Measurements from ENCODE around the gene MRPS18A. TPM values are rescaled to one million over a fixed set of nuclear protein-coding genes. Genes with fewer than 3 reads are reported as not detected.
A peak's percentile ranks its signal among the peaks of the same experiment; 100 is the strongest.

Gene MRPS18A
- total and polyA plus RNA-seq, 9 of the 15 experiments (the other 6 are each of a cell fraction or from before 2014, with no cell fraction given): 87.5 to 243 (median 125) TPM

DNA sequence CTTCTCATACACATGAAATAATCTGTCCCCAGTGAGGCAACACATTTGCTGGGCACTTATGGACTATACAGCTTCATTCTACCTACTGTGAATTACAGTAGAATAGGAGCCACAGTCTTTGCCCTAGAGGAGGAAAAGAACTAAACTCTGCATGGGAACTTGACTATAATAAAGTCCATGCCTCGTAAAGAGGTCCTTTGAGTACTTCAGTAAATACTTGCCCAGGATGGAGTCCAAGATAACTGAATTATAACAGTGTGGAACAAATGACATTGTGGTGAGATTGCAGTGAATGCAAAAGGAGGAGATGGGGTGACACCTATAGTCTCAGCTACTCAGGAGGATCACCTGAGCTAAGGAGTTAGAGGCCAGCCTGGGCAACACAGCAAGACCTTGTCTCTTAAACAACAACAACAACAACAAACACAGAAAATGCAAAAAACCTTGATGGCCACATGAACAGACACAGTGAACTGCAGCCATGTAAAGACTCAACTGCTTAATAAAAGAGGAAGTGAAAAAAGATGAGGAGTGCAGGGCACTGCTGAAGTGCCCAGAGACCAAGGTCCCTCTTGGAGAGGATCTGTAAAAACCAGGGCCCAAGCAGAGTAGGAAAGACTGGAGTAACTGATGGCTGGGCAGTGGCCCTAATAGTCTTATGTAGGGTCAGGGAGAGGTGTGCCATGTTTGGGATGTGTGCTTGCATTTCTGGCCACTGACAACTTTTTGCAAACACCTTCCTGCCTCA is 3.7 kb downstream of the MRPS18A start:
- peak overlapping the region in 1 of 2 experiments; percentile 26; a peak in 1 of 4 replicates for H3K9ac ChIP-seq (ENCODE audit: insufficient read depth in 1 of 2, low read depth in 2 of 2, low read length in 2 of 2)
- peaks cover 4 to 38% of the 10 kb centered on the region in 2 experiments; a peak in 3 of 5 replicates for H3K4me1 ChIP-seq (replicated peaks in 1 of 2; ENCODE audit: control insufficient read depth in 2 of 2, insufficient read depth in 2 of 2, low read length in 2 of 2)
- FAIRE-seq: no peak
- H3K27me3 ChIP-seq (ENCODE audit: control insufficient read depth in 2 of 2, insufficient read depth in 2 of 2, low read length in 2 of 2): no peaks in the 10 kb centered on the region
- H3K36me3 ChIP-seq (ENCODE audit: control insufficient read depth, insufficient read depth, low read length): peaks cover 72% of the 10 kb centered on the region
- in situ Hi-C loops (cut with MboI): no loop called here
- no peaks in the 10 kb centered on the region for H3K9me3 ChIP-seq (replicated peaks; ENCODE audit: control insufficient read depth, insufficient read depth, low read depth, low read length)
- 50% methylated on average over 1 of the region's 1 CpG for WGBS (ENCODE audit: insufficient coverage, low coverage, missing lambda C conversion rate)
- CTCF ChIA-PET (ENCODE audit: low intra/inter-chr PET ratio): no interaction called here
- no peaks in the 10 kb centered on the region for H3K9me1 ChIP-seq (ENCODE audit: control insufficient read depth, insufficient read depth, low read length)
- H4K20me1 ChIP-seq (replicated peaks; ENCODE audit: control insufficient read depth, insufficient read depth, low read length): peaks cover 21% of the 10 kb centered on the region
- no peak overlapping the region for H3K27ac ChIP-seq (ENCODE audit: extremely low read depth, low read depth, low read length)
- H3K4me3 ChIP-seq: no peak overlapping the region
- TF ChIP-seq SPI1 (IDR thresholded peaks at IDR 0.05; ENCODE audit: borderline replicate concordance, low read depth, low read length) (peak; percentile 99), RB1 (IDR thresholded peaks at IDR 0.05; ENCODE audit: low read depth) (no peak), FOXJ3 (CRISPR knock-in tag; IDR thresholded peaks at IDR 0.05) (no peak), ZNF232 (CRISPR knock-in tag; IDR thresholded peaks at IDR 0.05) (0 out of 2 replicates have a peak, but pooled peaks have one; percentile 26), ETS2 (tag; IDR thresholded peaks at IDR 0.05; ENCODE audit: borderline replicate concordance, poor library complexity, severe bottlenecking) (no peak), FUS (optimal IDR thresholded peaks at IDR 0.05; ENCODE audit: low read depth, low read length) (no peak), SRF (CRISPR knock-in tag; IDR thresholded peaks at IDR 0.05) (peak in 1 of 2 experiments; percentile 28; a peak in 1 of 4 replicates)
- TF ChIP-seq, protein P1, sequence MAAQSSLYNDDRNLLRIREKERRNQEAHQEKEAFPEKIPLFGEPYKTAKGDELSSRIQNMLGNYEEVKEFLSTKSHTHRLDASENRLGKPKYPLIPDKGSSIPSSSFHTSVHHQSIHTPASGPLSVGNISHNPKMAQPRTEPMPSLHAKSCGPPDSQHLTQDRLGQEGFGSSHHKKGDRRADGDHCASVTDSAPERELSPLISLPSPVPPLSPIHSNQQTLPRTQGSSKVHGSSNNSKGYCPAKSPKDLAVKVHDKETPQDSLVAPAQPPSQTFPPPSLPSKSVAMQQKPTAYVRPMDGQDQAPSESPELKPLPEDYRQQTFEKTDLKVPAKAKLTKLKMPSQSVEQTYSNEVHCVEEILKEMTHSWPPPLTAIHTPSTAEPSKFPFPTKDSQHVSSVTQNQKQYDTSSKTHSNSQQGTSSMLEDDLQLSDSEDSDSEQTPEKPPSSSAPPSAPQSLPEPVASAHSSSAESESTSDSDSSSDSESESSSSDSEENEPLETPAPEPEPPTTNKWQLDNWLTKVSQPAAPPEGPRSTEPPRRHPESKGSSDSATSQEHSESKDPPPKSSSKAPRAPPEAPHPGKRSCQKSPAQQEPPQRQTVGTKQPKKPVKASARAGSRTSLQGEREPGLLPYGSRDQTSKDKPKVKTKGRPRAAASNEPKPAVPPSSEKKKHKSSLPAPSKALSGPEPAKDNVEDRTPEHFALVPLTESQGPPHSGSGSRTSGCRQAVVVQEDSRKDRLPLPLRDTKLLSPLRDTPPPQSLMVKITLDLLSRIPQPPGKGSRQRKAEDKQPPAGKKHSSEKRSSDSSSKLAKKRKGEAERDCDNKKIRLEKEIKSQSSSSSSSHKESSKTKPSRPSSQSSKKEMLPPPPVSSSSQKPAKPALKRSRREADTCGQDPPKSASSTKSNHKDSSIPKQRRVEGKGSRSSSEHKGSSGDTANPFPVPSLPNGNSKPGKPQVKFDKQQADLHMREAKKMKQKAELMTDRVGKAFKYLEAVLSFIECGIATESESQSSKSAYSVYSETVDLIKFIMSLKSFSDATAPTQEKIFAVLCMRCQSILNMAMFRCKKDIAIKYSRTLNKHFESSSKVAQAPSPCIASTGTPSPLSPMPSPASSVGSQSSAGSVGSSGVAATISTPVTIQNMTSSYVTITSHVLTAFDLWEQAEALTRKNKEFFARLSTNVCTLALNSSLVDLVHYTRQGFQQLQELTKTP (IDR thresholded peaks at IDR 0.05; ENCODE audit: low read depth in 1 of 2, partially characterized antibody in 2 of 2): no peak
- POLR2A ChIA-PET: interaction anchor here (0.6 to 3.2 kb wide), 6 partner anchors 11 to 164 kb away, joined by 3 to 15 read pairs (median 6); partner anchors contain the start of gene GTPBP2
- no peak for DNase-seq (ENCODE audit: extremely low read depth in 1 of 4, low spot score in 3 of 4)
- no peak for ATAC-seq
- peaks cover 79% of the 10 kb centered on the region for H3K79me2 ChIP-seq (ENCODE audit: control insufficient read depth, insufficient read depth, low read length)
- intact Hi-C loops (cut with micrococcal nuclease): no loop called here
- H3K4me2 ChIP-seq (ENCODE audit: insufficient read depth, low read length): 0 out of 2 replicates have a peak overlapping the region, but pooled peaks have one; percentile 6
- BruUV-seq (replicated peaks): no TSS peak
- no peak overlapping the region for H2AFZ ChIP-seq (ENCODE audit: low read depth, low read length)
